Endothelial cell of umbilical vein (primary cell): ENCODE measurements around the gene MPDU1. TPM values are rescaled to one million over a fixed set of nuclear protein-coding genes. Genes with fewer than 3 reads are reported as not detected.

Experiments
- BruUV-seq: library from RNA; stranded (reverse); fragments of 400-500 nt; replicated peaks from 2 replicates; lab custom pipeline; 2021; lab: Mats Ljungman, UMichigan
- CTCF ChIA-PET: fragments of 300-600, 350-600 bp; sonication (Branson Sonifier 250); formaldehyde crosslinking; loops from one replicate; lab custom pipeline; 2021; ENCODE audit warnings: antibody characterized with exemption, inconsistent platforms; lab: Charles Lee
- POLR2A ChIA-PET: fragments of 300-600, 350-600 bp; sonication (Branson Sonifier 250); formaldehyde crosslinking; loops from one replicate; lab custom pipeline; 2021; ENCODE audit warnings: antibody characterized with exemption, inconsistent platforms; lab: Charles Lee
- DNase-seq: peaks from one replicate; pipeline ENCODE4 v3.0.0-alpha.2; 2011; ENCODE audit warnings: low read depth, low spot score
- FAIRE-seq: peaks from 2 replicates; lab custom pipeline; 2011; peaks lifted over from hg19 to GRCh38; lab: Jason Lieb, UNC
- H2AFZ ChIP-seq: 2 replicates; pipeline ENCODE4 v1.6.0; 2012; ENCODE audit warnings: low read depth, low read length, control low read depth, inconsistent platforms
- H3K27ac ChIP-seq: 2 replicates; pipeline ENCODE4 v1.5.1; 2011; ENCODE audit warnings: low read depth, mild to moderate bottlenecking, control low read depth, low read length, moderate library complexity; ENCODE audit not compliant: insufficient read depth
- H3K27me3 ChIP-seq, 2 experiments: 2 replicates each; pipeline versions ENCODE4 v1.6.0 to v1.6.1; 2011; ENCODE audit warnings: low read length in 2 of 2, mixed read lengths in 1 of 2; ENCODE audit not compliant: control insufficient read depth in 2 of 2, insufficient read depth in 2 of 2
- H3K36me3 ChIP-seq, 2 experiments: 2 replicates in 1 of 2; 3 replicates in 1 of 2; pipeline ENCODE4 v1.5.1; 2011; ENCODE audit warnings: low read length in 2 of 2, mild to moderate bottlenecking in 1 of 2, moderate library complexity in 1 of 2; ENCODE audit not compliant: control insufficient read depth in 2 of 2, insufficient read depth in 2 of 2; ENCODE audit errors: extremely low read depth in 1 of 2
- H3K4me1 ChIP-seq: 3 replicates; pipeline ENCODE4 v1.5.1; 2011; ENCODE audit warnings: mild to moderate bottlenecking, low read length; ENCODE audit not compliant: control insufficient read depth, insufficient read depth; ENCODE audit errors: extremely low read depth
- H3K4me2 ChIP-seq: 2 replicates; pipeline ENCODE4 v1.6.1; 2011; ENCODE audit warnings: low read length, control low read depth, mixed read lengths; ENCODE audit not compliant: insufficient read depth
- H3K4me3 ChIP-seq, 3 experiments: fragments of 200-600 bp in 1 of 3; sonication (generic), shearing (Covaris generic) in 1 of 3; replicated peaks in 1 of 3; 2 replicates each; pipeline ENCODE4 v1.5.1; 2011 to 2016; ENCODE audit warnings: control low read depth in 3 of 3, low read length in 3 of 3, mild to moderate bottlenecking in 2 of 3, inconsistent platforms in 1 of 3, low read depth in 1 of 3, moderate library complexity in 1 of 3; ENCODE audit not compliant: insufficient read depth in 1 of 3
- H3K79me2 ChIP-seq: 2 replicates; pipeline ENCODE4 v1.6.0; 2012; ENCODE audit warnings: low read length, inconsistent platforms; ENCODE audit not compliant: control insufficient read depth, insufficient read depth
- H3K9ac ChIP-seq: replicated peaks from 2 replicates; pipeline ENCODE3; 2011; ENCODE audit warnings: low read length, control low read depth; ENCODE audit not compliant: insufficient read depth; ENCODE audit errors: extremely low read depth
- H3K9me1 ChIP-seq: replicated peaks from 3 replicates; pipeline ENCODE4 v1.6.0; 2011; ENCODE audit warnings: mild to moderate bottlenecking, low read length; ENCODE audit not compliant: control insufficient read depth, insufficient read depth; ENCODE audit errors: extremely low read depth
- H3K9me3 ChIP-seq: replicated peaks from 2 replicates; pipeline ENCODE4 v1.5.1; 2012; ENCODE audit warnings: low read length, inconsistent platforms; ENCODE audit not compliant: control insufficient read depth, insufficient read depth
- H4K20me1 ChIP-seq: replicated peaks from 2 replicates; pipeline ENCODE3; 2011; ENCODE audit warnings: mild to moderate bottlenecking, low read length; ENCODE audit not compliant: control insufficient read depth, insufficient read depth; ENCODE audit errors: extremely low read depth
- CTCF ChIP-seq, 2 donors: IDR thresholded peaks; 1 replicate in 1 of 2; 2 replicates in 1 of 2; pipeline ENCODE4 v1.5.1; 2011; ENCODE audit warnings: low read length in 2 of 2, mild to moderate bottlenecking in 2 of 2, moderate library complexity in 2 of 2, control low read depth in 1 of 2, inconsistent platforms in 1 of 2, low read depth in 1 of 2; ENCODE audit not compliant: insufficient read depth in 1 of 2; ENCODE audit errors: extremely low read depth in 1 of 2
- EZH2 ChIP-seq: IDR thresholded peaks from 2 replicates; pipeline ENCODE4 v1.6.1; 2012; ENCODE audit warnings: borderline replicate concordance, low read depth, mild to moderate bottlenecking, moderate library complexity, low read length, inconsistent platforms; ENCODE audit not compliant: severe bottlenecking
- FOS ChIP-seq: IDR thresholded peaks from 2 replicates; pipeline ENCODE4 v1.6.1; 2011; ENCODE audit warnings: mild to moderate bottlenecking, low read length, moderate library complexity, borderline replicate concordance; ENCODE audit not compliant: insufficient read depth
- GATA2 ChIP-seq: IDR thresholded peaks from 2 replicates; pipeline ENCODE4 v1.7.0; 2011; ENCODE audit warnings: low read depth, mild to moderate bottlenecking, moderate library complexity, mixed read lengths, low read length; ENCODE audit not compliant: insufficient read length, insufficient read depth
- JUN ChIP-seq: IDR thresholded peaks from 2 replicates; pipeline ENCODE4 v1.6.1; 2011; ENCODE audit warnings: borderline replicate concordance, low read depth; ENCODE audit not compliant: insufficient read length, insufficient read depth
- MAX ChIP-seq: IDR thresholded peaks from 2 replicates; pipeline ENCODE4 v1.6.1; 2011; ENCODE audit not compliant: insufficient read depth, insufficient read length
- MYC ChIP-seq: IDR thresholded peaks from one replicate; pipeline ENCODE4 v1.6.1; 2011; ENCODE audit warnings: mild to moderate bottlenecking, low read depth, low read length
- POLR2A ChIP-seq: IDR thresholded peaks from 2 replicates; pipeline ENCODE4 v1.6.1; 2012; ENCODE audit warnings: low read depth, mild to moderate bottlenecking, control low read depth, low read length
- POLR2AphosphoS5 ChIP-seq: IDR thresholded peaks from 2 replicates; pipeline ENCODE4 v1.6.1; 2012; ENCODE audit warnings: low read depth, mild to moderate bottlenecking, control low read depth, low read length, moderate library complexity; ENCODE audit not compliant: insufficient read depth
- dilution Hi-C: fragments of 300-500 bp; cut with MboI; formaldehyde crosslinking; loops from one replicate; pipeline ENCODE4 v1.15.0; 2019; ENCODE audit warnings: low sequenced_read_pairs; ENCODE audit not compliant: extremely low pct_ligation_motif_present
- intact Hi-C: fragments of 100-400 bp; cut with micrococcal nuclease; formaldehyde crosslinking; loops from one replicate; pipeline ENCODE4 v1.10.0; 2022
- polyA plus RNA-seq, 4 experiments: library from polyadenylated mRNA; depleted of rRNA in 3 of 4; stranded (reverse) in 3 of 4; unstranded in 1 of 4; fragments of >200 nt; gene quantifications; 2 replicates each; pipeline versions ENCODE4 v1.2.1 to v1.2.3, GENCODE V29; 2011 to 2012; ENCODE audit warnings: missing spikeins in 1 of 4
- total RNA-seq: library from RNA; stranded (reverse); gene quantifications from 2 replicates; pipeline ENCODE4 v1.2.3, GENCODE V29; 2021

Gene MPDU1
- total and polyA plus RNA-seq, 2 donors (not counting 3 experiments of a cell fraction or from before 2014, with no cell fraction given): 78.0 to 368 TPM

GRCh38 chr17:7570351-7570750 is 13.3 kb upstream of the MPDU1 start:
- ChIA-PET CTCF (interaction anchor here (1.0 to 6.2 kb wide), 3 partner anchors 10 to 23 kb away, joined by 3 to 40 read pairs (median 11); partner anchors contain the start of gene SOX15), POLR2A (no interaction called here)
- peaks cover 20% of the 10 kb centered on the region for H3K4me1 ChIP-seq
- DNase-seq (no peak), FAIRE-seq (no peak)
- dilution Hi-C loops: no loop called here
- intact Hi-C loops: loop anchor here (5.0 kb wide), 1 partner anchor 267 kb away; no protein-coding TSS in a partner anchor
- no peaks in the 10 kb centered on the region for H3K27me3 ChIP-seq
- H3K79me2 ChIP-seq: peaks cover 35% of the 10 kb centered on the region
- no peak overlapping the region for H2AFZ ChIP-seq
- H4K20me1 ChIP-seq: peaks cover 6% of the 10 kb centered on the region
- H3K4me2 ChIP-seq: no peak overlapping the region
- no peak overlapping the region for H3K27ac ChIP-seq
- no peak overlapping the region for H3K9ac ChIP-seq
- H3K36me3 ChIP-seq: peaks cover 15 to 36% of the 10 kb centered on the region in 2 experiments
- no TSS peak for BruUV-seq
- no peak overlapping the region for H3K4me3 ChIP-seq
- TF ChIP-seq GATA2 (no peak), MAX (no peak), JUN (no peak), CTCF (IDR thresholded peaks at IDR 0.05; ENCODE audit: extremely low read depth in 1 of 2, insufficient read depth in 1 of 2, low read depth in 1 of 2, low read length in 2 of 2) (no peak), MYC (no peak), EZH2 (no peak), POLR2AphosphoS5 (no peak), POLR2A (no peak), FOS (no peak)
- no peaks in the 10 kb centered on the region for H3K9me3 ChIP-seq
- no peaks in the 10 kb centered on the region for H3K9me1 ChIP-seq
